Gastrocnemius medialis (tissue), 4 donors: ENCODE measurements around the gene TXNRD1. TPM values are rescaled to one million over a fixed set of nuclear protein-coding genes. Genes with fewer than 3 reads are reported as not detected.

ENCODE experiments used
- ATAC-seq, 2 donors: fragments of 150-250 bp; one replicate each; pipeline ENCODE4 v1.9.1; 2016
- DNase-seq, 2 donors: peaks; one replicate each; pipeline ENCODE4 v3.0.0-alpha.2; 2019
- H3K27ac ChIP-seq, 4 donors: fragments of 200-600 bp; sonication (generic); 1 replicate in 1 of 4; 2 replicates in 3 of 4; pipeline ENCODE4 v1.5.1; 2016 to 2018; ENCODE audit warnings: mild to moderate bottlenecking in 2 of 4, moderate library complexity in 1 of 4
- H3K27me3 ChIP-seq, 3 donors: fragments of 200-600 bp; sonication (generic) in 2 of 3; 1 replicate in 1 of 3; 2 replicates in 2 of 3; pipeline versions ENCODE4 v1.5.1 to v1.6.0; 2016 to 2019; ENCODE audit warnings: mild to moderate bottlenecking in 1 of 3, moderate library complexity in 1 of 3
- H3K36me3 ChIP-seq, 2 donors: fragments of 200-600 bp; sonication (generic) in 1 of 2; one replicate each; pipeline ENCODE4 v1.5.1; 2017 to 2018
- H3K4me1 ChIP-seq, 2 donors: fragments of 200-600 bp; sonication (generic) in 1 of 2; one replicate each; pipeline ENCODE4 v1.5.1; 2016 to 2017; ENCODE audit warnings: mild to moderate bottlenecking in 2 of 2
- H3K4me3 ChIP-seq, 4 donors: fragments of 200-600 bp; sonication (generic) in 3 of 4; 1 replicate in 1 of 4; 2 replicates in 3 of 4; pipeline ENCODE4 v1.5.1; 2016 to 2019; ENCODE audit warnings: mild to moderate bottlenecking in 2 of 4
- H3K9me3 ChIP-seq, 3 donors: fragments of 200-600 bp; sonication (generic) in 2 of 3; 1 replicate in 1 of 3; 2 replicates in 2 of 3; pipeline ENCODE4 v1.5.1; 2016 to 2019
- POLR2A ChIP-seq, 2 donors: fragments of 450-650 bp; IDR thresholded peaks; one replicate each; pipeline ENCODE4 v1.6.1; 2017; ENCODE audit warnings: antibody characterized with exemption in 2 of 2, mild to moderate bottlenecking in 2 of 2, moderate library complexity in 2 of 2
- in situ Hi-C, 4 donors: fragments of 200-750 bp; cut with MboI; loops; one replicate each; pipeline versions ENCODE4 v1.15.0 to v1.8.0; 2017; ENCODE audit warnings: low sequenced_read_pairs in 4 of 4
- intact Hi-C: fragments of 100-400 bp; cut with DNase I; formaldehyde crosslinking; loops from one replicate; pipeline ENCODE4 v1.15.1; 2023; ENCODE audit warnings: low total_unique reads
- total RNA-seq, 4 donors: library from RNA; depleted of rRNA; stranded (reverse); fragments of >200 nt; gene quantifications; one replicate each; pipeline versions ENCODE4 v1.1.0 to v1.2.3, GENCODE V29; 2016
- TF ChIP-seq, protein P1 (sequence below), 5 experiments: fragments of 450-650 bp in 3 of 5; fragments of 200-600 bp in 2 of 5; sonication (generic) in 2 of 5; IDR thresholded peaks in 4 of 5; conservative IDR thresholded peaks in 1 of 5; 1 replicate in 4 of 5; 2 replicates in 1 of 5; pipeline ENCODE4 v1.5.1; 2016 to 2019; ENCODE audit warnings: antibody characterized with exemption in 5 of 5, mild to moderate bottlenecking in 3 of 5, moderate library complexity in 3 of 5

TXNRD1 gene
- total RNA-seq, 4 donors from 2014 or later, result 96.6 to 139 (median 118) TPM

DNA sequence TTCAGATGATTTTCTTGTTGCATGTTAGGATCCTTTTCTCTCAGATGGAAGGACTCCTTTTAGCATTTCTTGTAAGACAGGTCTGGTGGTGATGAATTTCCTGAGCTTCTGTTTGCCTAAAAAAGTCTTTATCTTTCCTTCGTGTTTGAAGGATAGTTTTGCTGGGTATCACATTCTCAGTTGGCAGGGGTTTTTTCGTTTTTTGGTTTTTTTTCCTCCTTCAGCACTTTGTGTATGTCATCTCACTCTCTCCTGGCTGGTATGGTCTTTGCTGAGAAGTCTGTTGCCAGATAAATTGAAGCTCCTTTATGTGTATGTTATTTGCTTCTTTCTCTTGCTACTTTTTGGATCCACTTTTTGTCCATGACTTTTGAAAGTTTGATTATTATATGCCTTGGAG is 15.6 kb upstream of the TXNRD1 start:
- intact Hi-C loops (loop anchor here (2.0 kb wide), 1 partner anchor 677 kb away; no protein-coding TSS in a partner anchor), in situ Hi-C loops (loop anchor here (5.0 to 25.0 kb wide), 7 partner anchors 152 to 1187 kb away; no protein-coding TSS in a partner anchor)
- DNase-seq, result no peak
- Histone ChIP-seq H3K27me3 (no peaks in the 10 kb centered on the region), H3K27ac (no peak overlapping the region), H3K4me1 (no peaks in the 10 kb centered on the region), H3K36me3 (no peaks in the 10 kb centered on the region), H3K4me3 (no peak overlapping the region), H3K9me3 (no peaks in the 10 kb centered on the region)
- ATAC-seq, result no peak
- TF ChIP-seq, protein P1, sequence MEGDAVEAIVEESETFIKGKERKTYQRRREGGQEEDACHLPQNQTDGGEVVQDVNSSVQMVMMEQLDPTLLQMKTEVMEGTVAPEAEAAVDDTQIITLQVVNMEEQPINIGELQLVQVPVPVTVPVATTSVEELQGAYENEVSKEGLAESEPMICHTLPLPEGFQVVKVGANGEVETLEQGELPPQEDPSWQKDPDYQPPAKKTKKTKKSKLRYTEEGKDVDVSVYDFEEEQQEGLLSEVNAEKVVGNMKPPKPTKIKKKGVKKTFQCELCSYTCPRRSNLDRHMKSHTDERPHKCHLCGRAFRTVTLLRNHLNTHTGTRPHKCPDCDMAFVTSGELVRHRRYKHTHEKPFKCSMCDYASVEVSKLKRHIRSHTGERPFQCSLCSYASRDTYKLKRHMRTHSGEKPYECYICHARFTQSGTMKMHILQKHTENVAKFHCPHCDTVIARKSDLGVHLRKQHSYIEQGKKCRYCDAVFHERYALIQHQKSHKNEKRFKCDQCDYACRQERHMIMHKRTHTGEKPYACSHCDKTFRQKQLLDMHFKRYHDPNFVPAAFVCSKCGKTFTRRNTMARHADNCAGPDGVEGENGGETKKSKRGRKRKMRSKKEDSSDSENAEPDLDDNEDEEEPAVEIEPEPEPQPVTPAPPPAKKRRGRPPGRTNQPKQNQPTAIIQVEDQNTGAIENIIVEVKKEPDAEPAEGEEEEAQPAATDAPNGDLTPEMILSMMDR (IDR thresholded peaks at IDR 0.05 in 4 of 5, conservative IDR thresholded peaks at IDR 0.05 in 1 of 5), result no peak
- TF ChIP-seq POLR2A (IDR thresholded peaks at IDR 0.05), result no peak

DNA sequence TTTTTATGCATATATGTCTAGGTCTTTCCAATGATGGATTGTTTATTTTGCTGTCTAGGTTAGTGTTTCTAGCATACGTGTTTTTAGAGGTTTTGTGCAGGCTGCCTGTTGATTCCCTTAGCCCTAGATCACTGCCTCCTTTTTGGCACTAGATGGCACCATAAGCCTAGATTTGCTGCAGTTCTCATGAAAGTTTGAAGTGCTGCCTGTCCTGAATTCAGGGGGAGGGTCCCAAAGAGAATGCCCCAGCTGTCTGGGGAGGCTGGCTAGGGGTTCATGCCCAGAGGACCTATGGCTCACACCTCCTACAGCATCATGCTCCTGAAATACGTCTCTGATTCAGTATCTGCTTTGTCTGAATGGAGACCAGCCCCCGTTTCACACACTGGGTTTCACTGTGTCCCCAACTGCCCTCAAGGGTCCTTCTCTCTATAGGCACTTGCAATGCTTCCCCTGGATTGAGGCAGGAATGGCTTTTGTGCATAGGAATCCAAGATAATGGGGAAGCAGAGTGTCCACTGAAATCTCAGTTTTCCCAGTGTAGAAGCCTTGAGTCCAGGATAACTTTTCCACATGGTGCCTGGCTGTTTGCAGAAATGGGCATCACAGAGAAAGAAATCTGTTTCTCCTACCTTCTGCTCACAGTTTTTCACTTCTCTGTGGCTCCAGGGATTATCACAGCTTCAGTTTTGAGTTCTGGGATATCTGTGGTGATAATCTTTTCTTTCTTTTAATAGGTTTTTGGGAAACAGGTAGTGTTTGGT is 14.2 kb upstream of the TXNRD1 start:
- ATAC-seq, result peak in 1 of 2 donors; percentile 81
- no peak overlapping the region for H3K27ac ChIP-seq
- no peaks in the 10 kb centered on the region for H3K27me3 ChIP-seq
- no peaks in the 10 kb centered on the region for H3K36me3 ChIP-seq
- DNase-seq, result peak in 1 of 2 donors; percentile 25
- intact Hi-C loops (loop anchor here (1.0 to 2.0 kb wide), 3 partner anchors 157 to 852 kb away; no protein-coding TSS in a partner anchor), in situ Hi-C loops (loop anchor here (5.0 to 25.0 kb wide), 6 partner anchors 151 to 1186 kb away; no protein-coding TSS in a partner anchor)
- TF ChIP-seq POLR2A (IDR thresholded peaks at IDR 0.05), result no peak
- TF ChIP-seq, protein P1 (IDR thresholded peaks at IDR 0.05 in 4 of 5, conservative IDR thresholded peaks at IDR 0.05 in 1 of 5), result peak; percentile 39 to 83 (median 72)
- no peak overlapping the region for H3K4me3 ChIP-seq
- H3K9me3 ChIP-seq, result no peaks in the 10 kb centered on the region
- no peaks in the 10 kb centered on the region for H3K4me1 ChIP-seq

DNA sequence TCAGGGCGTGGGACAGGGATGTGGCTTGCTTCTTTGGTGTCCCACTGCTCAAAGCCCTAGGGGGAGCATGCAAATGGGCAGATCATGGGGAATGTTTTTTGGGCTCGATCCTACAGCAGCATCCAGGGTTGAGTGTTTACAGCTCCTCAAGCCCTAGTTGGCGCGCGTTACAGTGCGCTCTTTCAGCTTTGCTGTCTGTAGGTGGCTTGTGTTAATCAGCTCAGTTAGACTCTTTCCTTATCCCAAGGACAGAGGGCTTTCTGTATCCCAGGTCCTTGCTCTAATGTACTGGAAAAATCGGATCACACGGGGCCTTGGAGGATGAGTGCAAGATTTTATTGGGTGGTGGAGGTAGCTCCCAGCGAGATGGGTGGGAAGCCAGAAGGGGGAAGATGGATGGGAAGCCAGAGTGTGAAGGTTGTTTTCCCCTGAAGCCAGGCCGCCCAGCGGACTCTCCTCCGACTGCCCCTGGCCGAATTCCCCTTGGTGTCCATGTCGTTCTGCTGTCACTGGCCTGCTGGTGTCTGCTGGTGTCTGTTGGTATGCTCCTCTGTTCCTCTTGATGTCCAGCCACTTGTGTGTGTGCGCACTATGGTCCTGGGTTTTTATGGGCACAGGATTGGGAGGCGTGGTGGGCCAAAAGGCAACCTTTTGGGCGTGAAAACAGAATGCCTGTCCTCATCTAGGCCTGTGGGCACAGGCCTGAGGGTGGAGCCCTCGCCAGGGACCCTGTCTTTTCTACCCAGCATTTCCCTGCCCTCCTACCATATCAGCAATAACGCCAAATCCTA is 10.7 kb upstream of the TXNRD1 start:
- no peak for ATAC-seq
- TF ChIP-seq, protein P1 (IDR thresholded peaks at IDR 0.05 in 4 of 5, conservative IDR thresholded peaks at IDR 0.05 in 1 of 5), result no peak
- no peak for TF ChIP-seq POLR2A (IDR thresholded peaks at IDR 0.05)
- no peak for DNase-seq
- no peaks in the 10 kb centered on the region for H3K27me3 ChIP-seq
- H3K4me1 ChIP-seq, result no peaks in the 10 kb centered on the region
- H3K27ac ChIP-seq, result no peak overlapping the region
- no peaks in the 10 kb centered on the region for H3K36me3 ChIP-seq
- in situ Hi-C loops, result loop anchor here (5.0 to 25.0 kb wide), 6 partner anchors 147 to 1182 kb away; no protein-coding TSS in a partner anchor
- H3K9me3 ChIP-seq, result no peaks in the 10 kb centered on the region
- intact Hi-C loops, result no loop called here
- no peak overlapping the region for H3K4me3 ChIP-seq

DNA sequence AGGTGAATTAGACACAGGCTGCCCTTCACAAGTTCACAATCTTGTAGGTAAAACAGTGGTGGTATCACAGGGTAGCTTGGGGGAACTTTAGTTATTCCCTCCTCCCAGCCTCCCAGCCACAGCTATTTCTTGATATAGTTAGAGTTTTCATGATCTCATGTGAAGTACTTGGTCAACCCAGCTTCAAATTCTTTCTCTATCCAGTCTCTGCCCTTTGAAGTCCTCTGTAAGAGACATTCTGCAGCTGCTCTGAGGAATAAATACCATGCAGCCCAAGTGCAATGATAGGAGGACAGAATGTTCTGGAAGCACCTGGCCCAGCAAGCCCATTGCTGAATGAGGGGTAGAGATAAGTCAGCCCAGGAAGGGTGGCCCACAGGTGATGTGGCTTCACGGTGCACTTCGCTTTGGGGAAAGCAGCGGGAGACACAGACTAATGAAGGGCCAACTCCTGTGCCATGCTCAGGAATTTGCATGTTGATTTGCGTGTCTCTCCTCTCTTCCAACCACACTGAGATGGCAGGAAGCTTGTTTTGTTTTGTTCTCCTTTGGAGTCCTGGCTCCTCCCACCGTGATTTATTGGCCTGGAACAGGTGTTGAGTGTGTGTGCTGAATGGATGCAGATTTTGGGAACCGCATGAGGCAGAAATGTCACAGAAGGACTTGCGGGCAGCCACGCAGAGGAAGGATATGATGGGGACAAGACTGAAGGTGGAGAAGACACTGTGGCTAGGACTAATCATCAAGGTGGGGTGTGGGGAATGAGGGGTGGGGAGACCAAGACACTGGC is 8.0 kb upstream of the TXNRD1 start:
- H3K27ac ChIP-seq, result no peak overlapping the region
- in situ Hi-C loops, result loop anchor here in 3 of 4 donors (10.0 to 25.0 kb wide), 4 partner anchors 147 to 1180 kb away; no protein-coding TSS in a partner anchor
- H3K4me3 ChIP-seq, result no peak overlapping the region
- H3K36me3 ChIP-seq, result no peaks in the 10 kb centered on the region
- H3K4me1 ChIP-seq, result no peaks in the 10 kb centered on the region
- H3K9me3 ChIP-seq, result no peaks in the 10 kb centered on the region
- ATAC-seq, result no peak
- DNase-seq, result no peak
- H3K27me3 ChIP-seq, result no peaks in the 10 kb centered on the region
- TF ChIP-seq, protein P1 (IDR thresholded peaks at IDR 0.05 in 4 of 5, conservative IDR thresholded peaks at IDR 0.05 in 1 of 5), result no peak
- no peak for TF ChIP-seq POLR2A (IDR thresholded peaks at IDR 0.05)
- intact Hi-C loops, result no loop called here
